OCI-LY7 (cell line): ENCODE results near the gene MRPL12.

Source experiments
- CTCF ChIP-seq: fragments of 200-600 bp; sonication (generic); conservative IDR thresholded peaks from 2 replicates; pipeline ENCODE4 v1.5.1; 2014; ENCODE audit warnings: mild to moderate bottlenecking, antibody characterized with exemption, low read length, moderate library complexity, mixed read lengths
- EZH2phosphoT487 ChIP-seq: fragments of 200-600 bp; sonication (generic); IDR thresholded peaks from 2 replicates; pipeline ENCODE4 v1.6.1; 2018; ENCODE audit warnings: low read depth, borderline replicate concordance, mild to moderate bottlenecking, mixed run types, antibody characterized with exemption, low read length, moderate library complexity, mixed read lengths

DNA sequence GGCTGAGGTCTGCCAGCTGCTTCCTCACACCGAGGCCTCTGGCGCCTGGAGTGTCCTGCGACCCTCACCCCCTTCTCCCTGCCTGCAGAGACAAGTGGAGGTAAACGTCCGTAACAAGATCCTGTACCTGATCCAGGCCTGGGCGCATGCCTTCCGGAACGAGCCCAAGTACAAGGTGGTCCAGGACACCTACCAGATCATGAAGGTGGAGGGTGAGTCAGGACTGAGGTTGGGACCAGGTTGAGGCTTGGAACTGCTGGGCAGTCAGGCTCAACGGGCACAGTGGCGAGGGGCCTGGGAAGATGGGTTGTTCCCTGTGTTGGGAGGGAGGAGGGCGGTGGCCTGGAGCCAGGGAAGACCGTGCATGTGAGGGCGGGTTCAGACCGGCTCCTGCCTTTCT lies 14.6 kb upstream of the MRPL12 start:
- no peak for TF ChIP-seq CTCF
- no peak for TF ChIP-seq EZH2phosphoT487
